HCT116 (cell line): Measurements from ENCODE around the gene PTPN4.

ENCODE experiments used
- CTCF ChIP-seq, 3 experiments: fragments of 200-600 bp in 1 of 3; sonication (generic) in 1 of 3; IDR thresholded peaks in 2 of 3; conservative IDR thresholded peaks in 1 of 3; 2 replicates each; pipeline ENCODE4 v1.5.1; 2012 to 2017; ENCODE audit warnings: low read depth in 2 of 3, low read length in 2 of 3, antibody characterized with exemption in 1 of 3, borderline replicate concordance in 1 of 3, control low read depth in 1 of 3, mild to moderate bottlenecking in 1 of 3, mixed read lengths in 1 of 3, mixed run types in 1 of 3, moderate library complexity in 1 of 3; ENCODE audit not compliant: insufficient read depth in 1 of 3
- EZH2 ChIP-seq: fragments of 200-600 bp; sonication (generic); IDR thresholded peaks from 2 replicates; pipeline ENCODE4 v1.6.1; 2017; ENCODE audit warnings: antibody characterized with exemption, mixed run types
- POLR2A ChIP-seq: IDR thresholded peaks from 2 replicates; pipeline ENCODE4 v1.7.0; 2011; ENCODE audit warnings: borderline replicate concordance; ENCODE audit not compliant: insufficient read depth, insufficient read length; ENCODE audit errors: extremely low read depth
- REST ChIP-seq: IDR thresholded peaks from 2 replicates; pipeline ENCODE4 v1.6.1; 2012; ENCODE audit warnings: low read depth
- SIN3A ChIP-seq: IDR thresholded peaks from 2 replicates; pipeline ENCODE4 v1.6.1; 2012; ENCODE audit warnings: low read depth
- SP1 ChIP-seq: IDR thresholded peaks from 2 replicates; pipeline ENCODE4 v1.6.1; 2012; ENCODE audit warnings: low read depth
- ZNF274 ChIP-seq: fragments of 200-500 bp; sonication (Bioruptor generic); IDR thresholded peaks from 2 replicates; pipeline ENCODE4 v1.6.1; 2014; ENCODE audit warnings: mild to moderate bottlenecking, low read depth, low read length, inconsistent platforms

- TF ChIP-seq CTCF (IDR thresholded peaks at IDR 0.05 in 2 of 3, conservative IDR thresholded peaks at IDR 0.05 in 1 of 3; ENCODE audit: borderline replicate concordance in 1 of 3, insufficient read depth in 1 of 3, low read depth in 2 of 3, low read length in 2 of 3) (no peak), SIN3A (no peak), SP1 (no peak), REST (no peak), EZH2 (no peak), POLR2A (no peak), ZNF274 (no peak)
Measured at GRCh38 chr2:119808516-119809147, 48.9 kb downstream of the PTPN4 start.
